ENCODE data around the gene CHST7. TPM values are rescaled to one million over a fixed set of nuclear protein-coding genes. Genes with fewer than 3 reads are reported as not detected.

Gene CHST7
- total and polyA plus RNA-seq, 2 experiments from 2014 or later = 7.6 to 27.2 TPM

GRCh38 chrX:46610070-46610658, 36.6 kb downstream of the CHST7 start (continued):
- TF ChIP-seq STAT1 (IDR thresholded peaks at IDR 0.05; ENCODE audit: unreplicated experiment) = no peak
- no peak for TF ChIP-seq NANOG (IDR thresholded peaks at IDR 0.05; ENCODE audit: borderline replicate concordance)
- no peak for TF ChIP-seq REST (IDR thresholded peaks at IDR 0.05; ENCODE audit: unreplicated experiment)
- TF ChIP-seq ETS1 (IDR thresholded peaks at IDR 0.05) = no peak
- no peak for TF ChIP-seq POLR2AphosphoS5 (IDR thresholded peaks at IDR 0.05; ENCODE audit: low read depth)
- TF ChIP-seq EZH2phosphoT487 (IDR thresholded peaks at IDR 0.05; ENCODE audit: unreplicated experiment) = no peak

DNA sequence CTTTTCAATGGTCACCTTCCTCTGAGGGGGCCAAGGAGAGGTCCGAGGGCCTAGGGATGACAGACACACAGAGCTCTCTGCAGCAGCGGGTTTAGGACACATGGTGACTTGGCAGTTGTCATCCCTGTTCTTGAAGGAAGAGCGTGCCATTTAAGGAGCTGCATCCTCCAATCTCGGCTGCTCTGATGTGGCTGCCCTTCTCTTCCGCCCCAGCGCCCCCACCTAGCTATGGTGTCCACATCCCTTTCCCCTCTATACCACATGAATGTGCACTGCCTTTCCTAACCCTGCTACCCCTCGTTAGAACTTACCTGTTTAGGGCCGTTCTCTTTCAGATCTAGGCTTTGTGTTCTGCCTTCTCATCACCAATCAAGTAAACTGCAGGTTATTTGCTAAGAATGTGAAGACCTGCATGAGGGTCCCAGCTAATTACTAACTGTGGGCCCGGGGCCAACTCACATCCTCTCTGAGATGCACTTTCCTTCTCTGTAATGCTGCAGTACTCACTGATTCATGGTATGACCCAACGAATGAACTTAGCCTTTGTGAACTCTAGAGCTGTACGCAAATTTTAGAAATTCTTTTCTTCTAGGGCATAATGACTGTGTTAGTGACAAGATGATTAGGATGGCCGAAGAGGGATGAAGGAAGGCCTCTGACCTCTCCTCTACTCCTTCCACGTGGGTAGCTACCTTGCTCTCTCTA, 38.2 kb downstream of the CHST7 start:
- Histone ChIP-seq H2AFZ (no peak overlapping the region), H3K79me2 (replicated peaks; ENCODE audit: insufficient read depth) (no peaks in the 10 kb centered on the region), H3K27me3 (ENCODE audit: insufficient read depth) (no peaks in the 10 kb centered on the region), H3F3A (replicated peaks; ENCODE audit: low read depth) (no peaks in the 10 kb centered on the region), H3K4me1 (ENCODE audit: insufficient read depth) (no peaks in the 10 kb centered on the region), H3K4me3 (no peak overlapping the region), H3K4me2 (no peak overlapping the region), H3K36me3 (ENCODE audit: insufficient read depth) (no peaks in the 10 kb centered on the region), H4K20me1 (replicated peaks; ENCODE audit: insufficient read depth) (no peaks in the 10 kb centered on the region), H3K27ac (ENCODE audit: low read depth) (no peak overlapping the region), H3K9me2 (ENCODE audit: insufficient read depth) (no peaks in the 10 kb centered on the region)
- H3K36me3 Mint-ChIP-seq (ENCODE audit: low read depth) = peaks cover 4% of the 10 kb centered on the region; the same call in 1 of the 3 replicates
- TF ChIP-seq ZNF114 (CRISPR knock-in tag; IDR thresholded peaks at IDR 0.05) (no peak), REST (IDR thresholded peaks at IDR 0.05; ENCODE audit: unreplicated experiment) (no peak), CTCF (conservative IDR thresholded peaks at IDR 0.05; ENCODE audit: low read depth in 2 of 2) (no peak), ETS1 (IDR thresholded peaks at IDR 0.05) (no peak), CREB1 (CRISPR knock-in tag; IDR thresholded peaks at IDR 0.05; ENCODE audit: low read depth) (no peak), JUNB (IDR thresholded peaks at IDR 0.05; ENCODE audit: unreplicated experiment) (no peak), ZNF331 (CRISPR knock-in tag; IDR thresholded peaks at IDR 0.05; ENCODE audit: low read depth) (no peak)
- no peak overlapping the region for H3K4me3 Mint-ChIP-seq
- H3K27me3 Mint-ChIP-seq (ENCODE audit: insufficient read depth, low read depth, poor library complexity) = no peaks in the 10 kb centered on the region
- ATAC-seq = no peak
- no peak for DNase-seq (ENCODE audit: low spot score)
- H3K27ac Mint-ChIP-seq = no peak overlapping the region; the same call in 1 of the 2 replicates
- H3K9me3 Mint-ChIP-seq = no peaks in the 10 kb centered on the region
- H3K4me1 Mint-ChIP-seq = peaks cover 3% of the 10 kb centered on the region; the same call in 2 of the 3 replicates
